ENCODE data around the gene CYB561. TPM values are rescaled to one million over a fixed set of nuclear protein-coding genes. Genes with fewer than 3 reads are reported as not detected.

CYB561 gene
- total and polyA plus RNA-seq, 2 donors (not counting 3 experiments of a cell fraction or from before 2014, with no cell fraction given): 34.9 to 71.1 TPM

GRCh38 chr17:63423963-63424362, 22.1 kb downstream of the CYB561 start:
- H3K9ac ChIP-seq (replicated peaks; ENCODE audit: extremely low read depth, insufficient read depth, low read length): no peak overlapping the region
- no peaks in the 10 kb centered on the region for H3K9me1 ChIP-seq (replicated peaks; ENCODE audit: control insufficient read depth, extremely low read depth, insufficient read depth, low read length)
- DNase-seq (ENCODE audit: low read depth, low spot score) (no peak), FAIRE-seq (no peak)
- TF ChIP-seq POLR2A (IDR thresholded peaks at IDR 0.05; ENCODE audit: low read depth, low read length) (no peak), POLR2AphosphoS5 (IDR thresholded peaks at IDR 0.05; ENCODE audit: insufficient read depth, low read depth, low read length) (no peak), FOS (IDR thresholded peaks at IDR 0.05; ENCODE audit: borderline replicate concordance, insufficient read depth, low read length) (no peak), MYC (IDR thresholded peaks at IDR 0.05; ENCODE audit: low read depth, low read length) (no peak)
- H3K27ac ChIP-seq (ENCODE audit: insufficient read depth, low read depth, low read length): no peak overlapping the region
- intact Hi-C loops (cut with micrococcal nuclease): no loop called here
- H3K9me3 ChIP-seq (replicated peaks; ENCODE audit: control insufficient read depth, insufficient read depth, low read length): no peaks in the 10 kb centered on the region
- peak overlapping the region; percentile 33 for H3K4me2 ChIP-seq (ENCODE audit: insufficient read depth, low read length)
- no peaks in the 10 kb centered on the region for H4K20me1 ChIP-seq (replicated peaks; ENCODE audit: control insufficient read depth, extremely low read depth, insufficient read depth, low read length)
- H2AFZ ChIP-seq (ENCODE audit: low read depth, low read length): peak overlapping the region; percentile 36
- POLR2A ChIA-PET: no interaction called here
- dilution Hi-C loops (cut with MboI; ENCODE audit: extremely low pct_ligation_motif_present, low sequenced_read_pairs): no loop called here
- H3K36me3 ChIP-seq (ENCODE audit: control insufficient read depth in 2 of 2, extremely low read depth in 1 of 2, insufficient read depth in 2 of 2, low read length in 2 of 2): no peaks in the 10 kb centered on the region
- H3K4me1 ChIP-seq (ENCODE audit: control insufficient read depth, extremely low read depth, insufficient read depth, low read length): peaks cover 39% of the 10 kb centered on the region
- no peak overlapping the region for H3K4me3 ChIP-seq (replicated peaks in 1 of 3; ENCODE audit: insufficient read depth in 1 of 3, low read depth in 1 of 3, low read length in 3 of 3)
- H3K79me2 ChIP-seq (ENCODE audit: control insufficient read depth, insufficient read depth, low read length): no peaks in the 10 kb centered on the region
- no peaks in the 10 kb centered on the region for H3K27me3 ChIP-seq (ENCODE audit: control insufficient read depth in 2 of 2, insufficient read depth in 2 of 2, low read length in 2 of 2)
- no TSS peak for BruUV-seq (replicated peaks)
- CTCF ChIA-PET: interaction anchor here (1.2 to 15.0 kb wide), 5 partner anchors 18 to 197 kb away, joined by 4 to 540 read pairs (median 31); partner anchors contain the start of genes ACE and MAP3K3

GRCh38 chr17:63423251-63423950, 22.7 kb downstream of the CYB561 start:
- ChIA-PET POLR2A (no interaction called here), CTCF (interaction anchor here (0.8 to 15.0 kb wide), 5 partner anchors 17 to 186 kb away, joined by 3 to 540 read pairs (median 13); partner anchors contain the start of gene ACE)
- DNase-seq (ENCODE audit: low read depth, low spot score): peak; percentile 88
- Histone ChIP-seq H3K4me2 (ENCODE audit: insufficient read depth, low read length) (peak overlapping the region; percentile 33), H3K4me3 (replicated peaks in 1 of 3; ENCODE audit: insufficient read depth in 1 of 3, low read depth in 1 of 3, low read length in 3 of 3) (no peak overlapping the region), H3K27me3 (ENCODE audit: control insufficient read depth in 2 of 2, insufficient read depth in 2 of 2, low read length in 2 of 2) (no peaks in the 10 kb centered on the region), H3K79me2 (ENCODE audit: control insufficient read depth, insufficient read depth, low read length) (no peaks in the 10 kb centered on the region), H3K4me1 (ENCODE audit: control insufficient read depth, extremely low read depth, insufficient read depth, low read length) (peaks cover 38% of the 10 kb centered on the region), H4K20me1 (replicated peaks; ENCODE audit: control insufficient read depth, extremely low read depth, insufficient read depth, low read length) (no peaks in the 10 kb centered on the region), H3K9me3 (replicated peaks; ENCODE audit: control insufficient read depth, insufficient read depth, low read length) (no peaks in the 10 kb centered on the region), H3K9me1 (replicated peaks; ENCODE audit: control insufficient read depth, extremely low read depth, insufficient read depth, low read length) (no peaks in the 10 kb centered on the region), H3K27ac (ENCODE audit: insufficient read depth, low read depth, low read length) (peak overlapping the region; percentile 23), H2AFZ (ENCODE audit: low read depth, low read length) (peak overlapping the region; percentile 36), H3K9ac (replicated peaks; ENCODE audit: extremely low read depth, insufficient read depth, low read length) (no peak overlapping the region), H3K36me3 (ENCODE audit: control insufficient read depth in 2 of 2, extremely low read depth in 1 of 2, insufficient read depth in 2 of 2, low read length in 2 of 2) (no peaks in the 10 kb centered on the region)
- TF ChIP-seq MAX (IDR thresholded peaks at IDR 0.05; ENCODE audit: insufficient read depth, insufficient read length): no peak
- intact Hi-C loops (cut with micrococcal nuclease): no loop called here
- BruUV-seq (replicated peaks): no TSS peak
- peak; percentile 92 for FAIRE-seq
- dilution Hi-C loops (cut with MboI; ENCODE audit: extremely low pct_ligation_motif_present, low sequenced_read_pairs): no loop called here

Measured in endothelial cell of umbilical vein (primary cell).